ENCODE measurements around the gene LRP1B.

DNA sequence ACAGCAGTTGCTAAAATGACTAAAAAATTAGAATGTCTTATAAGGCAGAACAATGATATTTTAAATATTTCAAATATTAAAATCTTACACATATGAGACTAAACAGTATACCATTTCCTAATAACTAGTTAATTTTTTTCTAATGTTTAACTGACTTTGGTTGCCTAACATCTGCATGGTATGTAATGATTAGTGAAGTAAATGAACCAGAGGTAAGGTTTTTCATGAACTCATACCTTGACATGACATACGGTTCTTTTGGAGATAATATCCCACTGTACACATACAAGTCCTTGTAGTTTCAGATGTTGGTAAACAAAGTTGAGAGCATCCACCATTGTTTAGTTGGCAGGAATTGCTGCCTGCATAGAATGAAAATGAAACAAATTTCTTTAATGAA is 1360.2 kb downstream of the LRP1B start:
- TF ChIP-seq, protein P1, sequence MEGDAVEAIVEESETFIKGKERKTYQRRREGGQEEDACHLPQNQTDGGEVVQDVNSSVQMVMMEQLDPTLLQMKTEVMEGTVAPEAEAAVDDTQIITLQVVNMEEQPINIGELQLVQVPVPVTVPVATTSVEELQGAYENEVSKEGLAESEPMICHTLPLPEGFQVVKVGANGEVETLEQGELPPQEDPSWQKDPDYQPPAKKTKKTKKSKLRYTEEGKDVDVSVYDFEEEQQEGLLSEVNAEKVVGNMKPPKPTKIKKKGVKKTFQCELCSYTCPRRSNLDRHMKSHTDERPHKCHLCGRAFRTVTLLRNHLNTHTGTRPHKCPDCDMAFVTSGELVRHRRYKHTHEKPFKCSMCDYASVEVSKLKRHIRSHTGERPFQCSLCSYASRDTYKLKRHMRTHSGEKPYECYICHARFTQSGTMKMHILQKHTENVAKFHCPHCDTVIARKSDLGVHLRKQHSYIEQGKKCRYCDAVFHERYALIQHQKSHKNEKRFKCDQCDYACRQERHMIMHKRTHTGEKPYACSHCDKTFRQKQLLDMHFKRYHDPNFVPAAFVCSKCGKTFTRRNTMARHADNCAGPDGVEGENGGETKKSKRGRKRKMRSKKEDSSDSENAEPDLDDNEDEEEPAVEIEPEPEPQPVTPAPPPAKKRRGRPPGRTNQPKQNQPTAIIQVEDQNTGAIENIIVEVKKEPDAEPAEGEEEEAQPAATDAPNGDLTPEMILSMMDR (IDR thresholded peaks at IDR 0.05; ENCODE audit: borderline replicate concordance, extremely low read depth, low read length, poor library complexity, severe bottlenecking): no peak
- TF ChIP-seq EZH2 (IDR thresholded peaks at IDR 0.05; ENCODE audit: borderline replicate concordance, low read depth, low read length, severe bottlenecking): no peak

Measured in DND-41 (cell line).